ENCODE results near the gene MED25. TPM values are rescaled to one million over a fixed set of nuclear protein-coding genes. Genes with fewer than 3 reads are reported as not detected.

MED25 gene
- polyA plus RNA-seq, 1 donor from 2014 or later: 18.9 TPM

DNA sequence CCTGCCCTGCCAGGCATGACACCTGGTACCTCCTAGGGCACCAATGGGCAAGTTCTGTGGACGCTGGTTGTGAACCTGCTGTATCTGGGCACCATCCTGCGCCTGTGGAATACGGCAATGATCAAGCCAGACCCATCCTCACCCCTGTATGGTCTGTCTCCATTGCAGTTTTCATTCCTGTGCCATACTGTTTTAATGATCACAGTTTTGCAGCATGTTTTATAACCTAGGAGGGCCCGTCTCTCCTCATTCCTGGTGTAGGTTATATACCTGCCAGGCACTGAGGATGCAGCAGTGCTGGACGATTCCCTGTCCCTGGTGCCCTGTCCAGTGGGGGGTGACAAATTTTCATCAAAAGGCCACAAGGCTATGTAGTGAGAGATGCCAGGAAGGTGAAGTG lies 65.0 kb downstream of the MED25 start:
- Histone ChIP-seq H3K27ac (ENCODE audit: low read length) (no peak overlapping the region), H3K9me2 (ENCODE audit: insufficient read depth, low read length) (no peaks in the 10 kb centered on the region), H3K9me3 (ENCODE audit: low read length) (peaks cover 6% of the 10 kb centered on the region), H3K4me2 (ENCODE audit: low read length) (no peak overlapping the region), H3K27me3 (ENCODE audit: insufficient read depth, low read depth, low read length) (no peaks in the 10 kb centered on the region), H3K4me3 (ENCODE audit: low read length) (no peak overlapping the region), H3K36me3 (ENCODE audit: insufficient read depth, low read length) (peaks cover 9% of the 10 kb centered on the region), H3K9ac (ENCODE audit: low read length) (no peak overlapping the region), H3F3A (ENCODE audit: insufficient read depth, low read length, poor library complexity, severe bottlenecking) (no peaks in the 10 kb centered on the region), H4K20me1 (ENCODE audit: insufficient read depth) (no peaks in the 10 kb centered on the region), H3K79me2 (replicated peaks; ENCODE audit: insufficient read depth, low read length) (no peaks in the 10 kb centered on the region), H2AFZ (ENCODE audit: low read depth, low read length) (no peak overlapping the region)
- TF ChIP-seq, protein P1, sequence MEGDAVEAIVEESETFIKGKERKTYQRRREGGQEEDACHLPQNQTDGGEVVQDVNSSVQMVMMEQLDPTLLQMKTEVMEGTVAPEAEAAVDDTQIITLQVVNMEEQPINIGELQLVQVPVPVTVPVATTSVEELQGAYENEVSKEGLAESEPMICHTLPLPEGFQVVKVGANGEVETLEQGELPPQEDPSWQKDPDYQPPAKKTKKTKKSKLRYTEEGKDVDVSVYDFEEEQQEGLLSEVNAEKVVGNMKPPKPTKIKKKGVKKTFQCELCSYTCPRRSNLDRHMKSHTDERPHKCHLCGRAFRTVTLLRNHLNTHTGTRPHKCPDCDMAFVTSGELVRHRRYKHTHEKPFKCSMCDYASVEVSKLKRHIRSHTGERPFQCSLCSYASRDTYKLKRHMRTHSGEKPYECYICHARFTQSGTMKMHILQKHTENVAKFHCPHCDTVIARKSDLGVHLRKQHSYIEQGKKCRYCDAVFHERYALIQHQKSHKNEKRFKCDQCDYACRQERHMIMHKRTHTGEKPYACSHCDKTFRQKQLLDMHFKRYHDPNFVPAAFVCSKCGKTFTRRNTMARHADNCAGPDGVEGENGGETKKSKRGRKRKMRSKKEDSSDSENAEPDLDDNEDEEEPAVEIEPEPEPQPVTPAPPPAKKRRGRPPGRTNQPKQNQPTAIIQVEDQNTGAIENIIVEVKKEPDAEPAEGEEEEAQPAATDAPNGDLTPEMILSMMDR (IDR thresholded peaks at IDR 0.05; ENCODE audit: poor library complexity, severe bottlenecking): no peak
- no peak for TF ChIP-seq EP300 (conservative IDR thresholded peaks at IDR 0.05; ENCODE audit: poor library complexity, severe bottlenecking)
- TF ChIP-seq POLR2AphosphoS5 (IDR thresholded peaks at IDR 0.05): no peak
- TF ChIP-seq EZH2 (IDR thresholded peaks at IDR 0.05; ENCODE audit: borderline replicate concordance, insufficient read depth, low read length, poor library complexity, severe bottlenecking): no peak
- TF ChIP-seq MXI1 (conservative IDR thresholded peaks at IDR 0.05; ENCODE audit: poor library complexity, severe bottlenecking): no peak
- TF ChIP-seq RAD21 (conservative IDR thresholded peaks at IDR 0.05): no peak
- TF ChIP-seq, protein P2, sequence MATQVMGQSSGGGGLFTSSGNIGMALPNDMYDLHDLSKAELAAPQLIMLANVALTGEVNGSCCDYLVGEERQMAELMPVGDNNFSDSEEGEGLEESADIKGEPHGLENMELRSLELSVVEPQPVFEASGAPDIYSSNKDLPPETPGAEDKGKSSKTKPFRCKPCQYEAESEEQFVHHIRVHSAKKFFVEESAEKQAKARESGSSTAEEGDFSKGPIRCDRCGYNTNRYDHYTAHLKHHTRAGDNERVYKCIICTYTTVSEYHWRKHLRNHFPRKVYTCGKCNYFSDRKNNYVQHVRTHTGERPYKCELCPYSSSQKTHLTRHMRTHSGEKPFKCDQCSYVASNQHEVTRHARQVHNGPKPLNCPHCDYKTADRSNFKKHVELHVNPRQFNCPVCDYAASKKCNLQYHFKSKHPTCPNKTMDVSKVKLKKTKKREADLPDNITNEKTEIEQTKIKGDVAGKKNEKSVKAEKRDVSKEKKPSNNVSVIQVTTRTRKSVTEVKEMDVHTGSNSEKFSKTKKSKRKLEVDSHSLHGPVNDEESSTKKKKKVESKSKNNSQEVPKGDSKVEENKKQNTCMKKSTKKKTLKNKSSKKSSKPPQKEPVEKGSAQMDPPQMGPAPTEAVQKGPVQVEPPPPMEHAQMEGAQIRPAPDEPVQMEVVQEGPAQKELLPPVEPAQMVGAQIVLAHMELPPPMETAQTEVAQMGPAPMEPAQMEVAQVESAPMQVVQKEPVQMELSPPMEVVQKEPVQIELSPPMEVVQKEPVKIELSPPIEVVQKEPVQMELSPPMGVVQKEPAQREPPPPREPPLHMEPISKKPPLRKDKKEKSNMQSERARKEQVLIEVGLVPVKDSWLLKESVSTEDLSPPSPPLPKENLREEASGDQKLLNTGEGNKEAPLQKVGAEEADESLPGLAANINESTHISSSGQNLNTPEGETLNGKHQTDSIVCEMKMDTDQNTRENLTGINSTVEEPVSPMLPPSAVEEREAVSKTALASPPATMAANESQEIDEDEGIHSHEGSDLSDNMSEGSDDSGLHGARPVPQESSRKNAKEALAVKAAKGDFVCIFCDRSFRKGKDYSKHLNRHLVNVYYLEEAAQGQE (IDR thresholded peaks at IDR 0.05; ENCODE audit: borderline replicate concordance): no peak
- no peak for TF ChIP-seq TAF1 (IDR thresholded peaks at IDR 0.05; ENCODE audit: low read depth)
- TF ChIP-seq SMC3 (conservative IDR thresholded peaks at IDR 0.05; ENCODE audit: poor library complexity): no peak

DNA sequence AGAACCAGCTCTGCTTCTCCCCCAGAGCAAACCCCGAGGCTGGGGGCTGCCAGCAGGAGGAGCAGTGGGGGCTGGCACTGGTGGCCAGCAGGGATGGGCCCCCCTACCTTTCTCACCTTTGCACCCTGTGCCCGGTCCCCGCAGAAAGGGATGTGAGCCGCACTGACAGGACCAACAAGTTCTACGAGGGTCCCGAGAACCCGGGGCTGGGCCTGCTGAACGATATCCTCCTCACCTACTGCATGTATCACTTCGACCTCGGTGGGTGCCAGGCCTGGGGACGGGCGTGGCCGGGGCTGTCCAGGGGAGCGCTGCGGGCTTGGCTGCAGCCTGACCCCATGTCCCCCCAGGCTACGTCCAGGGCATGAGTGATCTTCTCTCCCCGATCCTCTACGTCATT lies 66.0 kb downstream of the MED25 start:
- H3K9me2 ChIP-seq (ENCODE audit: insufficient read depth, low read length): no peaks in the 10 kb centered on the region
- TF ChIP-seq, protein P1 (IDR thresholded peaks at IDR 0.05; ENCODE audit: poor library complexity, severe bottlenecking): no peak
- TF ChIP-seq EZH2 (IDR thresholded peaks at IDR 0.05; ENCODE audit: borderline replicate concordance, insufficient read depth, low read length, poor library complexity, severe bottlenecking) (no peak), POLR2AphosphoS5 (IDR thresholded peaks at IDR 0.05) (no peak), EP300 (conservative IDR thresholded peaks at IDR 0.05; ENCODE audit: poor library complexity, severe bottlenecking) (no peak), MXI1 (conservative IDR thresholded peaks at IDR 0.05; ENCODE audit: poor library complexity, severe bottlenecking) (no peak), TAF1 (IDR thresholded peaks at IDR 0.05; ENCODE audit: low read depth) (no peak), SMC3 (conservative IDR thresholded peaks at IDR 0.05; ENCODE audit: poor library complexity) (no peak), RAD21 (conservative IDR thresholded peaks at IDR 0.05) (no peak)
- TF ChIP-seq, protein P2 (IDR thresholded peaks at IDR 0.05; ENCODE audit: borderline replicate concordance): no peak
- no peaks in the 10 kb centered on the region for H3F3A ChIP-seq (ENCODE audit: insufficient read depth, low read length, poor library complexity, severe bottlenecking)
- H3K9me3 ChIP-seq (ENCODE audit: low read length): peaks cover 6% of the 10 kb centered on the region
- H4K20me1 ChIP-seq (ENCODE audit: insufficient read depth): no peaks in the 10 kb centered on the region
- no peak overlapping the region for H3K9ac ChIP-seq (ENCODE audit: low read length)
- no peaks in the 10 kb centered on the region for H3K79me2 ChIP-seq (replicated peaks; ENCODE audit: insufficient read depth, low read length)
- H3K4me2 ChIP-seq (ENCODE audit: low read length): no peak overlapping the region
- peaks cover 9% of the 10 kb centered on the region for H3K36me3 ChIP-seq (ENCODE audit: insufficient read depth, low read length)
- no peak overlapping the region for H3K4me3 ChIP-seq (ENCODE audit: low read length)
- H3K27me3 ChIP-seq (ENCODE audit: insufficient read depth, low read depth, low read length): no peaks in the 10 kb centered on the region
- no peak overlapping the region for H2AFZ ChIP-seq (ENCODE audit: low read depth, low read length)
- no peak overlapping the region for H3K27ac ChIP-seq (ENCODE audit: low read length)
